Nephron (organoid): Measurements from ENCODE around the gene MFAP1.
"Not testable (repeated sequence)": the region's sequence is repeated elsewhere in the genome, so short reads cannot be mapped to it uniquely, and the experiment has no call there.

Source experiments
- H3K27ac Mint-ChIP-seq, 3 experiments: 2 replicates each; pipeline ENCODE4 v1.8.0; 2020; ENCODE audit warnings: mixed read lengths in 3 of 3, mild to moderate bottlenecking in 2 of 3, moderate library complexity in 1 of 3
- H3K27me3 Mint-ChIP-seq: 2 replicates; pipeline ENCODE4 v1.8.0; 2021; ENCODE audit warnings: low read depth, mild to moderate bottlenecking, moderate library complexity, mixed read lengths
- H3K36me3 Mint-ChIP-seq: 2 replicates; pipeline ENCODE4 v1.8.0; 2020; ENCODE audit warnings: low read depth, mixed read lengths
- H3K4me1 Mint-ChIP-seq: 2 replicates; pipeline ENCODE4 v1.8.0; 2020; ENCODE audit warnings: mixed read lengths
- H3K4me3 Mint-ChIP-seq, 3 experiments: 2 replicates each; pipeline ENCODE4 v1.8.0; 2020; ENCODE audit warnings: mild to moderate bottlenecking in 3 of 3, mixed read lengths in 3 of 3, moderate library complexity in 2 of 3
- H3K9me3 Mint-ChIP-seq: 2 replicates; pipeline ENCODE4 v1.8.0; 2020; ENCODE audit warnings: mixed read lengths
- CTCF ChIP-seq, 3 experiments: fragments of 200-600 bp; sonication (generic); IDR thresholded peaks; one replicate each; pipeline ENCODE4 v1.5.0; 2021; ENCODE audit warnings: antibody characterized with exemption in 3 of 3; ENCODE audit not compliant: unreplicated experiment in 3 of 3

MFAP1 gene

GRCh38 chr15:43845421-43845820 is 20.9 kb upstream of the MFAP1 start:
- Mint-ChIP-seq H3K4me1 (no peaks in the 10 kb centered on the region), H3K4me3 (no peak overlapping the region), H3K36me3 (peaks cover 13% of the 10 kb centered on the region), H3K9me3 (no peaks in the 10 kb centered on the region), H3K27me3 (no peaks in the 10 kb centered on the region), H3K27ac (no peak overlapping the region)
- no peak for TF ChIP-seq CTCF (IDR thresholded peaks at IDR 0.05; ENCODE audit: unreplicated experiment in 3 of 3)

- H3K36me3 Mint-ChIP-seq = peaks cover 19% of the 10 kb centered on the region
- H3K27ac Mint-ChIP-seq, H3K9me3 Mint-ChIP-seq, H3K27me3 Mint-ChIP-seq, H3K4me1 Mint-ChIP-seq, H3K4me3 Mint-ChIP-seq: not testable (repeated sequence)
These were observed 8.0 kb upstream of the MFAP1 start for GRCh38 chr15:43832485-43832884.

GRCh38 chr15:43831519-43832052 is 7.1 kb upstream of the MFAP1 start:
- not testable (repeated sequence) for H3K9me3 Mint-ChIP-seq, H3K4me3 Mint-ChIP-seq, H3K27ac Mint-ChIP-seq, H3K27me3 Mint-ChIP-seq
- Mint-ChIP-seq H3K36me3 (peaks cover 19% of the 10 kb centered on the region), H3K4me1 (peaks cover 16% of the 10 kb centered on the region)

- H3K4me1 Mint-ChIP-seq = peaks cover 16% of the 10 kb centered on the region
- not testable (repeated sequence) for H3K27ac Mint-ChIP-seq, H3K4me3 Mint-ChIP-seq, H3K27me3 Mint-ChIP-seq, H3K9me3 Mint-ChIP-seq
- H3K36me3 Mint-ChIP-seq = peaks cover 14% of the 10 kb centered on the region
These were observed 6.3 kb upstream of the MFAP1 start for GRCh38 chr15:43830691-43831275.

GRCh38 chr15:43829951-43830540 is 5.6 kb upstream of the MFAP1 start:
- H3K9me3 Mint-ChIP-seq, H3K27ac Mint-ChIP-seq, H3K27me3 Mint-ChIP-seq, H3K36me3 Mint-ChIP-seq, H3K4me3 Mint-ChIP-seq: not testable (repeated sequence)
- H3K4me1 Mint-ChIP-seq = peaks cover 16% of the 10 kb centered on the region

GRCh38 chr15:43828061-43828657 is 3.7 kb upstream of the MFAP1 start:
- peak overlapping the region; percentile 79 to 87 (median 84) for H3K4me3 Mint-ChIP-seq
- peak overlapping the region in 2 of 3 experiments; percentile 43 to 57 for H3K27ac Mint-ChIP-seq
- peaks cover 9% of the 10 kb centered on the region for H3K36me3 Mint-ChIP-seq
- H3K4me1 Mint-ChIP-seq = peaks cover 24% of the 10 kb centered on the region
- no peak for TF ChIP-seq CTCF (IDR thresholded peaks at IDR 0.05; ENCODE audit: unreplicated experiment in 3 of 3)
- H3K27me3 Mint-ChIP-seq = no peaks in the 10 kb centered on the region
- peaks cover 3% of the 10 kb centered on the region for H3K9me3 Mint-ChIP-seq

- Mint-ChIP-seq H3K4me1 (peaks cover 22% of the 10 kb centered on the region), H3K4me3 (peak within 1 kb of the TSS; percentile 79 to 87 (median 84)), H3K27me3 (no peaks in the 10 kb centered on the region), H3K36me3 (peaks cover 11% of the 10 kb centered on the region), H3K27ac (peak within 1 kb of the TSS; percentile 36 to 67 (median 57)), H3K9me3 (peaks cover 3% of the 10 kb centered on the region)
- no peak for TF ChIP-seq CTCF (IDR thresholded peaks at IDR 0.05; ENCODE audit: unreplicated experiment in 3 of 3)
These were observed 2.2 kb upstream of the MFAP1 start, which contains the start of gene WDR76 for GRCh38 chr15:43826508-43827341. WDR76 (plus strand) TSS chr15:43827002; CDS start chr15:43827033, 31 bp downstream.
